Endothelial cell of umbilical vein (primary cell): ENCODE results near the gene EPN2.

Experiments
- MYC ChIP-seq: IDR thresholded peaks from one replicate; pipeline ENCODE4 v1.6.1; 2011; ENCODE audit warnings: mild to moderate bottlenecking, low read depth, low read length
- POLR2A ChIP-seq: IDR thresholded peaks from 2 replicates; pipeline ENCODE4 v1.6.1; 2012; ENCODE audit warnings: low read depth, mild to moderate bottlenecking, control low read depth, low read length
- TF ChIP-seq, protein P1 (sequence below), 2 donors: IDR thresholded peaks; 1 replicate in 1 of 2; 2 replicates in 1 of 2; pipeline ENCODE4 v1.5.1; 2011; ENCODE audit warnings: low read length in 2 of 2, mild to moderate bottlenecking in 2 of 2, moderate library complexity in 2 of 2, control low read depth in 1 of 2, inconsistent platforms in 1 of 2, low read depth in 1 of 2; ENCODE audit not compliant: insufficient read depth in 1 of 2; ENCODE audit errors: extremely low read depth in 1 of 2

DNA sequence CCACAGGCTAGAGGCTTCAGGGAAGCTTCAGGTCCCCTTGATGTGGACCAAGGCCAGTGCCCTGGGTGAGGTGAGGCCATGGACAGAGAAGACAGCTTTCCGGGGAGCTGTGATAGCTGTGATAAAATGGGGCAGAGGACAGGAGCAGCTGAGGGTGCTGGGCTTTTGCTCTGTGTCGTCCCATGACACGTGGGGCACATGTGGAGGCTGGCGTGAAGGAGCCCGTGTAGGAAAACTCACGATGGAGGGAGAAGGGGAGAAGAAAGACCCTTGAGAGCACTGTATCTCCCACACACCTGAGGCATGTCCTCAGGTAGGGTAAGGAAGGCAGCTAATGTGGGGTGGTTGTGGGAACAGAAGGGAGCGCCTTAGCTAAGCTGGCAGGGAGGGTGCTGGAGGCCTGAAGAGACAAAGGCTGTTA is 104.1 kb downstream of the EPN2 start:
- TF ChIP-seq POLR2A = no peak
- TF ChIP-seq, protein P1, sequence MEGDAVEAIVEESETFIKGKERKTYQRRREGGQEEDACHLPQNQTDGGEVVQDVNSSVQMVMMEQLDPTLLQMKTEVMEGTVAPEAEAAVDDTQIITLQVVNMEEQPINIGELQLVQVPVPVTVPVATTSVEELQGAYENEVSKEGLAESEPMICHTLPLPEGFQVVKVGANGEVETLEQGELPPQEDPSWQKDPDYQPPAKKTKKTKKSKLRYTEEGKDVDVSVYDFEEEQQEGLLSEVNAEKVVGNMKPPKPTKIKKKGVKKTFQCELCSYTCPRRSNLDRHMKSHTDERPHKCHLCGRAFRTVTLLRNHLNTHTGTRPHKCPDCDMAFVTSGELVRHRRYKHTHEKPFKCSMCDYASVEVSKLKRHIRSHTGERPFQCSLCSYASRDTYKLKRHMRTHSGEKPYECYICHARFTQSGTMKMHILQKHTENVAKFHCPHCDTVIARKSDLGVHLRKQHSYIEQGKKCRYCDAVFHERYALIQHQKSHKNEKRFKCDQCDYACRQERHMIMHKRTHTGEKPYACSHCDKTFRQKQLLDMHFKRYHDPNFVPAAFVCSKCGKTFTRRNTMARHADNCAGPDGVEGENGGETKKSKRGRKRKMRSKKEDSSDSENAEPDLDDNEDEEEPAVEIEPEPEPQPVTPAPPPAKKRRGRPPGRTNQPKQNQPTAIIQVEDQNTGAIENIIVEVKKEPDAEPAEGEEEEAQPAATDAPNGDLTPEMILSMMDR (IDR thresholded peaks at IDR 0.05; ENCODE audit: extremely low read depth in 1 of 2, insufficient read depth in 1 of 2, low read depth in 1 of 2, low read length in 2 of 2) = no peak
- no peak for TF ChIP-seq MYC
